IPS-18a (cell line): ENCODE results near the gene RNF4.

Source experiments
- H3K27ac ChIP-seq: one replicate; pipeline ENCODE4 v1.5.1; 2013; ENCODE audit warnings: low read length
- H3K27me3 ChIP-seq: one replicate; pipeline ENCODE4 v1.6.1; 2013; ENCODE audit warnings: mild to moderate bottlenecking, low read length; ENCODE audit not compliant: control insufficient read depth, insufficient read depth
- H3K36me3 ChIP-seq: one replicate; pipeline ENCODE4 v1.6.1; 2013; ENCODE audit warnings: low read depth, low read length; ENCODE audit not compliant: control insufficient read depth
- H3K4me1 ChIP-seq: one replicate; pipeline ENCODE4 v1.6.1; 2013; ENCODE audit warnings: low read depth, low read length; ENCODE audit not compliant: control insufficient read depth
- H3K4me3 ChIP-seq: one replicate; pipeline ENCODE4 v1.5.1; 2013; ENCODE audit warnings: low read length
- H3K9ac ChIP-seq: one replicate; pipeline ENCODE4 v1.6.1; 2013; ENCODE audit warnings: mild to moderate bottlenecking, low read length, moderate library complexity
- H3K9me3 ChIP-seq: one replicate; pipeline ENCODE4 v1.6.1; 2013; ENCODE audit warnings: low read depth, low read length; ENCODE audit not compliant: control insufficient read depth

The RNF4 gene

DNA sequence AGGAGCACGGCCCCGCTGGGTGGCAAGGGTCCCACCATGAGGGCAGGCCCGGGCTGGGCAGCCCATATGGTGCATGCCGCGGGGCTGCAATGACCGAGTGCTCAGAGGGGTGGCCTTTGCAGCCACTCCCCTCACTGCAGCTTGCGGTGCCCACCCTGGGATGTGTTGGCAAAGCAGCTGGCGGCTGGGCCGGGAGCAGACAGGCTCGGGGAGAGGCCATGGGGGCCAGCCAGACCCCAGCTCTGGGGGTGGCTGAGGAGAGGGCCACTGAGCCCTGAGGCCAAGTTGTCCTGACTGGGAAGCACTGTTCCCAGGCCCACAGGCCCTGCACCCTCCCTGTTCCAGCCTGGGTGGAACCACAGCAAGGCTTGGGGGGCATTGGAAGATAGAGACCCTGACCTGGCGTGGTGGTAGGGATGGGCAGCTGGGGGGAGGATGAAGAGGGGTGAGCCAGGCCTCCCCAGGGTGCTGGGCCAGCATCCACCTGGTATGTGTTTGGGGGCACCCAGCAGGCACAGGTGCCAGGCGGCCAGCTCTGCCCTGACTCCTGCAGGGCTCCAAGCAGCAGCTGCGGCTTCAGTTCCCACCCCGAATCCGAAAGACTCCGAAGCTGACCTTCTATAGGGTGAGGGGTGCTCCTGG lies 18.4 kb upstream of the RNF4 start:
- Histone ChIP-seq H3K4me3 (no peak overlapping the region), H3K27me3 (no peaks in the 10 kb centered on the region), H3K9me3 (no peaks in the 10 kb centered on the region), H3K27ac (no peak overlapping the region), H3K36me3 (no peaks in the 10 kb centered on the region), H3K4me1 (no peaks in the 10 kb centered on the region), H3K9ac (no peak overlapping the region)

GRCh38 chr4:2451036-2451520 lies 17.8 kb upstream of the RNF4 start:
- Histone ChIP-seq H3K27me3 (no peaks in the 10 kb centered on the region), H3K4me3 (no peak overlapping the region), H3K27ac (no peak overlapping the region), H3K4me1 (no peaks in the 10 kb centered on the region), H3K9me3 (no peaks in the 10 kb centered on the region), H3K9ac (no peak overlapping the region), H3K36me3 (no peaks in the 10 kb centered on the region)

GRCh38 chr4:2451821-2452785 lies 16.8 kb upstream of the RNF4 start:
- Histone ChIP-seq H3K9me3 (no peaks in the 10 kb centered on the region), H3K27ac (no peak overlapping the region), H3K9ac (no peak overlapping the region), H3K4me1 (no peaks in the 10 kb centered on the region), H3K27me3 (no peaks in the 10 kb centered on the region), H3K4me3 (no peak overlapping the region), H3K36me3 (no peaks in the 10 kb centered on the region)

- H3K9me3 ChIP-seq: no peaks in the 10 kb centered on the region
- no peaks in the 10 kb centered on the region for H3K36me3 ChIP-seq
- H3K9ac ChIP-seq: no peak overlapping the region
- no peaks in the 10 kb centered on the region for H3K4me1 ChIP-seq
- H3K4me3 ChIP-seq: no peak overlapping the region
- no peak overlapping the region for H3K27ac ChIP-seq
- H3K27me3 ChIP-seq: peaks cover 14% of the 10 kb centered on the region
These were observed 11.2 kb upstream of the RNF4 start for GRCh38 chr4:2457481-2458295.

DNA sequence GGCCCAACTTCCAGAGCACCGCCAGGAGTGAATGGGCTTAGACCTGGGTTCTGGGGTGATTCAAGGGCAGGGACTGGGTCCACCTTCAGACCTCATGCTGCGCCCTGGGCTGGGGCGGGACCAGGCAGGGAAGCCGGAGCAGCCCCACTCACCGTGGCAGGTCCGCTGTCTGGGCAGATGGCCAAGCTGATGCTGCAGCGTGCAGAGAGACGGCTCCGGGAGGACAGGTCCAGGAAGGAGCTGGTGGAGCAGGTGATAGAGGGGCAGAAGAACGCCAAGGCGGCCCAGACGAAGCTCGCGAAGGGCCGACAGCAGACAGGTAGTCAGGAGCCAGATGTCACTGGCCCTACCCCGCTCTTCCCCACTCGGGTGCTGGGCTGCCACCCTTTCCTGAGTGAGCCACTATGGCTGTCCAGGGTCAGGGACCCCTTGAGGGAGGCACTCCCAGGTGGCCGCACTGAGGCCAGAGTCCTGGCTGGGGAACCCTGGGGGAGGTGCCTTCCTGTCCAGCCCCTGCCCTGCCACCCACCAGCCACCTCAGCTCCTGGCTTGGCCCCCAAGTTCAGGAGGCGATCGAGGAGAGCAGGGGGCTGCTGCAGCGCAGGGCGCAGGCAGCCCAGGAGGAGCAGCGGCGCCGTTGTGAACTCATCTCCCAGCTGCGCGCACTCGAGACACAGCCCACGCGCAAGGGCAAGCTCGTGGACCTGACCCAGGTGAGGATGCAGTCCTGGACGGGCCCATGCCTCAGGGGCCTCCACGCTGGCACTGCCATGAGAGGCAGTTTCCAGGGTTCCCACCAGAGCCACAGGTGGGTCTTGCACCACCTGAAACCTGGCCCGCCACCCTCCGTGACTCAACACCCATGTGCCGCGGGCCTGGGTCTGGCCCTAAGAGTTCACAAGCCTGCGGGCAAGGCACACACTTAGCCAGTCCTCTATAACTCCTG lies 10.1 kb upstream of the RNF4 start:
- Histone ChIP-seq H3K9me3 (no peaks in the 10 kb centered on the region), H3K27ac (no peak overlapping the region), H3K4me3 (no peak overlapping the region), H3K27me3 (peaks cover 25% of the 10 kb centered on the region), H3K36me3 (no peaks in the 10 kb centered on the region), H3K9ac (no peak overlapping the region), H3K4me1 (no peaks in the 10 kb centered on the region)

DNA sequence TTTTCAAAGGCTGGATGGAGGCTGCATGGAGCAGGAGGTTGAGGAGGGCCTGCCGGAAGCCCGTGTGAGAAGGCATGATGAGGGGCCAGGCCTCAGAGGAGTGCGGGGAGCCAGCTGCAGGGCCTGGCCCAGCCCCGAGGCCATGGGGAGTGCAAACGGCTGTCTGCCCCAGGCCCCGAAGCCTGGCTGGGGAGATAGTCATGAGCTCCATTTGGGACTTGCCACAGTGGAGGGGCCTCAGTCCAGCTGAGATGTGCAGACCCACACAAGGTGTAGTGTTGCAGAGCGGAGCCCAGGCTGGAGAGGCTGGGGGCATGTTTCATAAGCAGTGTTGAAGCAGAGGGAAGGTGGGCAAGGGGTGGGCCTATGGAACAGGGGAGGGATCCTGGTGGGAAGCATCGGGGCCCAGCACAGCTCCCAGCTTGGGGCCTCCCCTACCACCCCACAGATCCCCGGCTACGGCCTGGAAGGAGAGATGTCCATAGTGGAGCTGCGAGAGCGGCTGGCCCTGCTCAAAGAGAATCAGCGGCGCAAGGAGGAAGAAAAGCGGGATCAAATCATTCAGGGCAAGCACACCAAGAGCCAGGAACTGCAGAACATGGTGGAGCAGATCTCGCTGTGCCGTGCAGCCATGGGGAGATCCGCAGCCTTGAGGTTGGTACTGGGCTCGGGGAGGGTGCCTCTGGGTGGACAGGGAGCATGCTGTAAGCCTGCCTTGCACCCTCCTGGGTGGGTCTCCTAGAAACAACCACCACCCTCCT lies 9.1 kb upstream of the RNF4 start:
- H3K4me1 ChIP-seq: no peaks in the 10 kb centered on the region
- H3K9ac ChIP-seq: no peak overlapping the region
- no peaks in the 10 kb centered on the region for H3K36me3 ChIP-seq
- no peak overlapping the region for H3K27ac ChIP-seq
- H3K9me3 ChIP-seq: no peaks in the 10 kb centered on the region
- H3K27me3 ChIP-seq: peaks cover 27% of the 10 kb centered on the region
- no peak overlapping the region for H3K4me3 ChIP-seq

GRCh38 chr4:2461246-2461960 lies 7.5 kb upstream of the RNF4 start:
- H3K4me3 ChIP-seq: peak overlapping the region; percentile 45
- H3K9ac ChIP-seq: no peak overlapping the region
- no peak overlapping the region for H3K27ac ChIP-seq
- H3K4me1 ChIP-seq: no peaks in the 10 kb centered on the region
- no peaks in the 10 kb centered on the region for H3K9me3 ChIP-seq
- no peaks in the 10 kb centered on the region for H3K36me3 ChIP-seq
- H3K27me3 ChIP-seq: peaks cover 27% of the 10 kb centered on the region

GRCh38 chr4:2462218-2462991 lies 6.5 kb upstream of the RNF4 start:
- Histone ChIP-seq H3K9ac (peak overlapping the region; percentile 45), H3K4me3 (peak overlapping the region; percentile 45), H3K27me3 (peaks cover 27% of the 10 kb centered on the region), H3K36me3 (no peaks in the 10 kb centered on the region), H3K4me1 (no peaks in the 10 kb centered on the region), H3K9me3 (no peaks in the 10 kb centered on the region), H3K27ac (no peak overlapping the region)

DNA sequence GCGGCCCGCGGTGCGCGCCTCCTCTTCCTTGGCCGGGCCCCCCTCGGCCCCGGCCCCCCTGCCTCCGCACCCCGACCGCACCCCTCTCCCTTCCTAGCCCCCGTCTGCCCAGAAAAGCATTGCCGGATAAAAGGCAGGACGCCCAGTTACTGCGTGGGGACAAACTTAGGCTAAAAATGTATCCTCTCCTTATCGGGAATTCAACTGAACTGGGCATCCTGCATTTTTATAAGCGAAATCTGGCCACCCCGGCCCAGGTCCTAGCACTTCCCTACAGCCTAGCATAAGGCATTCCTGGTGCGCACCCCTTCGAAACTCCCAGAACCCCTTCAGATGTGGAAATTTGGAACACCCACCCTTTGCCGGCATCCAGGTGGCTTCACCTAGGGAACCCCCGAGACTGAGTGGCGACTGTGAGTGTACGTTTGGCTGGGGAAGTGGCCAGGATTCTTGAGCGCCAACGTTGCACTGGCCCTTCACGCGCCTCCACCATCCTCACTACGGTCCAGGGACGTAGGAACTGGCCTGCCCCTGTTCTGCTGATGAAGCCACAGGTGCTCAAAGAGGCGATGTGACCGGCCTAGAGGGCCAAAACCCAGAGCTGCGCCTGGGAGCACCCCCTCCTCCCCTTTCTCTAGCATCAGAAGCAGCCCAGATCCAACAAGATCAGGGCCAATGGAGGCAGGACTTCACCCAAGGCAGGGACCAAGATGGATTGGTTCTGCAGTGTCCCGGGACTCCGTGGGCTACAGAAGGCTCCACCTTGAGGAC lies 5.7 kb upstream of the RNF4 start:
- no peaks in the 10 kb centered on the region for H3K36me3 ChIP-seq
- no peaks in the 10 kb centered on the region for H3K4me1 ChIP-seq
- peak overlapping the region; percentile 45 for H3K4me3 ChIP-seq
- H3K27ac ChIP-seq: no peak overlapping the region
- H3K9me3 ChIP-seq: no peaks in the 10 kb centered on the region
- no peak overlapping the region for H3K9ac ChIP-seq
- H3K27me3 ChIP-seq: peaks cover 27% of the 10 kb centered on the region
